Mesenteric fat pad (tissue), 1 donor: ENCODE data around the gene OR4D6. TPM values are rescaled to one million over a fixed set of nuclear protein-coding genes. Genes with fewer than 3 reads are reported as not detected.
"Not testable (repeated sequence)": the region's sequence is repeated elsewhere in the genome, so short reads cannot be mapped to it uniquely, and the experiment has no call there.

ENCODE experiments used
- DNase-seq: peaks from one replicate; pipeline ENCODE4 v3.0.0-alpha.2; 2020; ENCODE audit warnings: low spot score
- long read RNA-seq: library from polyadenylated mRNA; unstranded; transcript quantifications from one replicate; pipeline ENCODE4 v2.0.0, GENCODE V29; 2020
- total RNA-seq: library from RNA; stranded (reverse); fragmentation: NEBNext Ultra II Directional; extraction: Animal tissue kit (Norgen Biotek cat#: 25700); gene quantifications from one replicate; pipeline ENCODE4 v1.2.1, GENCODE V29; 2021
- donor health status: DM: yes; HTN: yes; CAD: no.

OR4D6 gene
- not detected for total RNA-seq
- long read RNA-seq: 0 reads

GRCh38 chr11:59456661-59457060, at the start of gene OR4D6:
Gene OR4D6, plus strand, starts transcription at chr11:59456961. Its CDS starts 0 bp downstream, at chr11:59456961.
- no peak for DNase-seq

DNA sequence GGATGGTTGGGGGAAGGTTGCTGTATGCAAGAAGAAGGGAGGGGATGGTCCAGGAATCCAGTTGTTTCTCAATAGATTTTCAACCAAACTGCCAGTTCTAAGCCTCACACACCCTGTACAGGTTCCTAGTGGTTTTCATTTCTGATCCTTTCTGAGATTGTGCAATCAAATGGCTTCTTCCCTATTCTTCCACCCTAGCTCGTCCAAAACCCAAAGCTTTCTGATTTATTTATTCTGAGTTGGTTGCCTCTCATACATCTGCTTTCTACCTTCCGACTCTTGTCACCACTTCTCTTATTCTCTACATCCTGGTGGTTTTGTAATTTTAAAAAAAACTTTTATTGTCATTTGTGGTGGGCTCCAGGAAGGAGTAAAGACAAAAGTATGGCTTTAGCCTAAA, 43.1 kb upstream of the OR4D6 start:
- no peak for DNase-seq

GRCh38 chr11:59415111-59415510, 41.6 kb upstream of the OR4D6 start:
- no peak for DNase-seq

- DNase-seq: no peak
Measured at GRCh38 chr11:59416613-59417012, 40.1 kb upstream of the OR4D6 start.

DNA sequence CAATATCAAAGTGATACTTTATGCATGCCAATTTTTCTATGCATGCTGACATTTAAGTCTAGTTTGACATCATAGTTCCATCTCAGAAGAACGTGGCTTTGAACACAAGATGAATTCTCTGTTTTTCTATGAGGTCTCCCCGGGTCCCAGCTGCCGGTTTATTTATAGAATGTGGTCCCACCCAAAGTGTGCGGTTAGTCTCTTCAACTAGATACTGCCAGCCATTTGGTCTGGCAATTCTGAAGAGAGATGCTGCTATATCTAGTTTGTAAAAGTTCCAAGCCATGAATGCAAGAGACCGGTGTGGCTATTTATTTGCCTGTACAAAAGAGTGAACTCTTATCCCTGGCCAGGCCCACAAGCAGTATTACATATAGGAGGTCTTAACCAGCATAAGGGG, 39.7 kb upstream of the OR4D6 start:
- DNase-seq: no peak

DNA sequence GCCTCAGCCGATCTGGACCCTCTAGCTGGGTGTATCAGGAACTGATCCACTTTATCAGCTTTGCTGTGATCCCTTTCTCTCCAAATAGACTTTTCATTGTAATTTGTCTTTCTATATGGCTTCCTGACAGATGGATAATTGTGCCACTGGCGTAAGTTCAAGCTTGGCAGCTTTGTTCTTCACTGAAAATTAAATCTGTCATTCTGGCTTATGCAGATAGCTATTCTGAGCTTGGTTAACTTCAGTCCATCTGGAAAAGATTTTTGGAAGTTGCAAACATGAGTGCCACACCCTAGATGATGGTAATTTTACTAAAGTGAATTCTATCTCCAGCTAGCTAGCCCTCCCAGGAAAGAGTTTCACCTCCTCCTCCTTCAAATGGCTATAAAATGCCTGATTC, 38.6 kb upstream of the OR4D6 start:
- DNase-seq: no peak

DNA sequence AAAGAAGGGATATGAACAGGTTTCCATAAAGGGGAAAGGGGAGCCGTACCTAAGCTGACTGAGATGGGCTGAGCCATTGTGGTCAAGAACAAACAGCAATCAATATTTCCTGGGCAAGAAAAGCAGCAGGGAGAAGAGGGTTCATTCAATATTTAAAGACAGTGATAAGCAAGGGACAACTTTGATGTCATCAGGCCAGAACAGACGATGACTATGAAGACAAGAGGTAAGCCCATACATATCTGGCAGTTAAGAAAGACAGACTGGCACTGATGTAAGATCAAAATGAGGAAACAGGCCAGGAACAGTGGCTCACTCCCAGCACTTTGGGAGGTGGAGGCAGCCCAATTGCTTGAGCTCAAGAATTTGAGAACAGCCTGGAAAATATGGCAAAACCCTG, 32.9 kb upstream of the OR4D6 start:
- no peak for DNase-seq

DNA sequence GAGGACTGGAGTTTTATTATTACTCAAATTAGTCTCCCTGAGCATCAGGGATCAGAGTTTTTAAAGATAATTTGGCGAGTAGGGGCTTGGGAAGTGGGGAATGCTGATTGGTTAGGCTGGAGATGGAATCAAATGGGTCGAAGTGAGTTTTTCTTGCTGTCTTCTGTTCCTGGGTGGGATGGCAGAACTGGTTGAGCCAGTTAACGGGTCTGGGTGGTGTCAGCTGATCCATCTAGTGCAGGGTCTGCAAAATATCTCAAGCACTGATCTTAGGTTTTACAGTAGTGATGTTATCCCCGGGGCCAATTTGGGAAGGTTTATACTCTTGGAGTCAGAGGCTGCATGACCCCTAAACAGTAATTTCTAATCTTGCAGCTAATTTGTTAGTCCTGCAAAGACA, 31.6 kb upstream of the OR4D6 start:
- no peak for DNase-seq

DNA sequence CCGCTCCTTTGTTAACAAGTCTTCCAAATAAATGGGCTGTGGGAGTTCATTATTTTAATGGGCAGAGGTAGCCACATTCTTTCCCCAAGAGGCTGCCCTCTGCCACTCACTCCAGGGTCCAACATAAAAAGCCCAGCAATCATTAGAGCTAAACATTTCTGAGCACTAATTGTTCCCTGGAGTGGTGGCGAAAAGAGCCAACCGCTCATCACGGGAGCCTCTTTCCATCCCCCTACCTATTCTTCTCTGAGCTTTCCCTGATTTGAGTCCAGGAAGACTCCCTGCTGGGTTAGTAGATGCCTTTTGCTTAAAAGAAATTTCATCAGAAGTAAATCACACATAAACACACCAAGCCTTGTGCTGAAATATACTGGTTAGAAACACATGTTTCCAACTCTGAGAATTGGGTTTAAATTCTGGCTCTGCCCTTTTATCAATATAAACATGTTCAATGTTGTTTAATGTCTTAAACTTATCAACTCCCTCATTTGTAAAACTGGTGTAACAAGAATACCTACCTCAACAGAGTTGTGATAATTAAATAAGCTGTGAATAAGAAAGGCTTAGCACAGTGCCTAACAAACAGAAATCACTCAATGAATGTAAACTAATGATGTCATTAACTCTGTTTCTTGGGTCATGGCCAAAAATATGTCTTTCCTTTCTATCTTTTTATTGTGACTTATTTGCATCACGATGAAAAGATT, 30.2 kb upstream of the OR4D6 start, which contains the start of gene OR5A2:
Gene OR5A2, minus strand, starts transcription at position 53 of the 707 bp plus-strand sequence. CDS start 3,460 bp downstream, outside the sequence.
- no peak for DNase-seq

DNA sequence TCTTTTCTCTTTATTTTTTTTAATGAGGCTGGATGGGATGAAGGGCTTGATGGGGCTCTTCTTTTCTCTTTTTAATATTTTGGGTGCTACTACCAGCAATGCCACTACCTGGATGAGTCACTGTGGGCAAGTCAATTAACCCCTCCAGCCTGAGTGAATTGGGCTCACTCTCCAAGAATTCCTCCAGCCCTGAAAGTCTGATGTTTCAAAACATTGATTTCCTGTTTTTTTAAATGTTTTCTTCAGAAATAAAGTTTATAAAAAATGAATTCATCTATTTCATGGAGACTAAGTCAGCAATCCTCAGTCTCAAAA, 29.7 kb upstream of the OR4D6 start:
- no peak for DNase-seq

DNA sequence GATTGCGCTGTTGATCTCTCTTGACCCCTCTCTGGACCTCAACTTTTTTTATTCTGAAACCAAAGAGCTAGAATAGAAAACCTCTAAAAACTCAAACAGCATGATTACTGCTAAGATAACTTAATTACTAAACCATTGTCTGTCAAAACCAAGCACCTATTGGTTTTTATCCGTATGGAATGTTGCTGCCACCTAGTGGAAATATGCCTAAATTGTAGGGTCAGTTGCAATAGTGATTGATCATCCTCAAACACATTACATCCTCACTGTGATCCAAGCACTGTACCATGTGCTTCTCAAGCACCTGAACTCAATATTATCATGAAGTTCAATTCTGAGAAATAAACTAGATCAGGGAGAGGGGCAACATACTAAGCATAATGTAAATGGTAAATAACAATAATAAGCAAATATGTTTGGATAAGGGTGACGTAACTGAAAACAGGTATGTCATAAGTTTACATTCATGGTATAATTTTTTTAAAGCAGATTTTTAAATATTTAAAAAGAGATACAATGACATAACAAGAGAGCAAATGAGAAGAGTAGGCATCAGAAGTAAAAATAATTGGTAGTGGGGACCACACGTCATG, 26.7 kb upstream of the OR4D6 start:
- DNase-seq: no peak

DNA sequence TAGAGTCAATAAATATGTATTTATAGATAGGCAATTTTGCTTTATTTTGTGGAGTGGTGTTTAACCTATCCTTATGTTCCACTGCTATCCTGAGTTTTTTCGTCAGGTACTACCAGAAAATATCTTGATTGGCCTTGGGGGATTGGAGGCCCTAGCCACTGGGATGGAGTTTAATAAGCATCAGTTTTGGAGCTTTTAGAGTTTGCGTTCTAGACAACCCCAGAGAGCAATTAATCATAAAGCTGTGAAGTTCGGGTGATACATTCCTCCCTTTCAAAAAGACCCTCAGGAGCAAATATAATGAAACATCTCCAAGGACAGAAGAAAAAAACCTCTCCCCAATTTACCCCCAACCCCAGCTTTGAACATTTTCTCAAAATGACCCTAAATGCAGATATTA, 20.6 kb upstream of the OR4D6 start, which contains the start of gene OR5A1:
Gene OR5A1, plus strand, starts transcription at position 301 of the 400 bp plus-strand sequence. CDS start 6,700 bp downstream, outside the sequence.
- DNase-seq: no peak

DNA sequence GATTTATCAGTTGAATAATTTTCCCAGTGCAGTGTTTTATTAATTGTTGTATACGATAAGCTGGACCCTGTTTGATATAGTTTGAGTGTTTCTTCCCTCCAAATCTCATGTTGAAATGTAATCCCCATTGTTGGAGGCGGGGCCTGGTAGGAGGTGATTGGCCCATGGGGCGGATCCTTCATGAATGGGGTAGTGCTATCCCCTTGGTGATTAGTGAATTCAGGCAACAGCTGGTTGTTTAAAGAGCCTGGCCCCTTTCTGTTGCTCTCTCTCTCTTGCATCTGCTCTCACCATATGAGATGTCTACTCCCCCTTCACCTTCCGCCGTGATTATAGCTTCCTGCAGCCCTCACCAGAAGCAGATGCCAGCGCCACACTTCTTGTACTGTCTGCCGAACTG, 19.0 kb upstream of the OR4D6 start:
- DNase-seq: no peak

DNA sequence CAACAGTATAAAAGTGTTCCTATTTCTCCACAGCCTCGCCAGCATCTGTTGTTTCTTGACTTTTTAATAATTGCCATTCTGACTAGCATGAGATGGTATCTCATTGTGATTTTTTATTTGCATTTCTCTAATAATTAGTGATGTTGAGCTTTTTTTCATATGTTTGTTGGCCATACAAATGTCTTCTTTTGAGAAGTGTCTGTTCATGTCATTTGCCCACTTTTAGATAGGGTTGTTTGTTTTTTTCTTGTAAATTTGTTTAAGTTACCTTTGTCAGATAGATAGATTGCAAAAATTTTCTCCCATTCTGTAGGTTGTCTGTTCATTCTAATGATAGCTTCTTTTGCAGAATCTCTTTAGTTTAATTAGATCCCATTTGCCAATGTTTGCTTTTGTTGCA, 11.1 kb upstream of the OR4D6 start:
- DNase-seq: not testable (repeated sequence)

GRCh38 chr11:59448484-59448883, 8.3 kb upstream of the OR4D6 start:
- no peak for DNase-seq

DNA sequence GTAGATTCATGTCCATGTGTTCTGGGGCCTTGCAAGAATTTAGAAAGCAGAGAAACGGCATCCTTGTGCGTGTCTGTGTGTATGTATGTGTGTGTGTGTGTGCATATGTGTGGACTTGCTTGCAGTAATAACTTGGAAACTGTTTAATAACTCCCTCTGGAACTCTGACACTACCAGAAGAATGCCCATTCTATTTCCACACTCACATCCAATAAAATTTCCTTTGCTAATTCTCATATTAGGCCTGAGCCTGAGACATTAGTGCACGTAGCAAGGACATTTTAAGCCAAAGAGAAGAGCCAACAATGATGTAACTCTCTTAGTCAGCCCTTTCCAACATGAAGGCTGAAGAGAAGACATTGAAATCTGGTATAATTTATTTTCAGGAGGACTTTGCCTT, 3.2 kb downstream of the OR4D6 start:
- no peak for DNase-seq

GRCh38 chr11:59463190-59463641, 6.5 kb downstream of the OR4D6 start:
- DNase-seq: no peak

DNA sequence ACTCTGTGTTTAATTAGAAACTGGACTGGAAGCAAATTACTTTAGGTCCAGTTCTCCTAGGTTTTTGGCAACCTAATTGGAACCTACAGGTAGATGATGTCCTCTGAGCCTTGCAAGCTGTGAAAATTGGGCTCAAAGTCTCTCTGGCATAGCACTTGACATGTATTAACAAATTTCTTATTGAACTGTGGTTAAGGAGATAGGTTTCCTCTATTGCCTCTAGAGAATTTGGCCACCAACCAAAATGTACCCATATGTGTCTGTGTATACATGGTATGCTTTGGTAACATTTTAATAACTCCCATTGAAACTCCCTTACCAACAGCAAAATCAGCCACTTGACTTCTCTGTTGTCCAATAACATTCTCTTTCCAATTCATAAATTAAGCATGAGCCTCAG, 16.3 kb downstream of the OR4D6 start, which contains the start of gene OR4D10:
Gene OR4D10, plus strand, starts transcription at position 301 of the 400 bp plus-strand sequence. CDS start 4,115 bp downstream, outside the sequence.
- DNase-seq: no peak

- DNase-seq: no peak
Measured at GRCh38 chr11:59475176-59475575, 18.4 kb downstream of the OR4D6 start.

DNA sequence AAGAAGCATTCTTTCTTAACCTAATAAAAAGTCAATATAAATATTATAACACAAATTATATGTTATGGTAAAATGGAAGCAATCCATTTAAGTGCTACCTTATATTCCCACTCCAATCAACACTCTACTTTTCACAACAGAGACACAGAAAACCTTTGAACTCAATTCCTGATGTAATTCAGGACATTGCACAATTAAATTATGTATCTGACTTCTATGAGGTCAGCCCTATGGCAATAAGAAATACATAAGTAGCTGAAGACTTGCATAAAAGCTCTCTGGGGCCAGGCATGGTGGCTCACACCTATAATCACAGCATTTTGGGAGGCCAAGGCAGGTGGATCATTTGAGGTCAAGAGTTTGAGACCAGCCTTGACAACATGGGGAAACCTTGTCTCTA, 23.1 kb downstream of the OR4D6 start:
- DNase-seq: no peak

GRCh38 chr11:59480359-59480758, 23.6 kb downstream of the OR4D6 start:
- DNase-seq: no peak

- no peak for DNase-seq
Measured at GRCh38 chr11:59501931-59502330, 45.2 kb downstream of the OR4D6 start.

DNA sequence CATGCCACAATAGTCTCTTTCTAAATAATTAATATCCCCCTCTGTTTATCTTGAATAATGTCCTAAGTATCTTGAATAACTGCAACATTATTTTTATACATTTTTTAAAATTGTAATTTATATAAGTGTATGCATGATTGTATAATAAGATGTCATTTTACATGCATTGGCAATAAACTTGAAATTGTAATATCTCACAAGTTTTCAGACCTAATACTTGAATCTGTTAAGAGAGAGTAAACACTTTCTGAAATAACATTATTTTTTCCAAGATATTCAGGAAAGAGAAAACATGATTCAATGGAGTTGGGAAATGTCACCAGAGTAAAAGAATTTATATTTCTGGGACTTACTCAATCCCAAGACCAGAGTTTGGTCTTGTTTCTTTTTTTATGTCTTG, 46.5 kb downstream of the OR4D6 start, which contains the start of gene OR4D11:
Gene OR4D11, plus strand, starts transcription at position 301 of the 400 bp plus-strand sequence. Its CDS starts 0 bp downstream, at position 301.
- DNase-seq: no peak
